GM12878 (cell line): Measurements from ENCODE around the gene GPRC5C.

Experiments
- CTCF ChIP-seq, 3 experiments: IDR thresholded peaks in 2 of 3; conservative IDR thresholded peaks in 1 of 3; 2 replicates each; pipeline ENCODE4 v1.5.1; 2011; ENCODE audit warnings: low read depth in 3 of 3, low read length in 3 of 3, mild to moderate bottlenecking in 3 of 3, control low read depth in 2 of 3, moderate library complexity in 2 of 3, inconsistent platforms in 1 of 3, mixed read lengths in 1 of 3; ENCODE audit not compliant: control insufficient read depth in 2 of 3, insufficient read depth in 1 of 3; ENCODE audit errors: extremely low read depth in 1 of 3
- DPF2 ChIP-seq: fragments of 450-650 bp; IDR thresholded peaks from 2 replicates; pipeline ENCODE4 v1.6.1; 2017; ENCODE audit warnings: mild to moderate bottlenecking
- FOXM1 ChIP-seq: IDR thresholded peaks from 2 replicates; pipeline ENCODE4 v1.6.1; 2012; ENCODE audit warnings: low read depth, mild to moderate bottlenecking, inconsistent platforms, low read length, moderate library complexity
- HCFC1 ChIP-seq: fragments of 150-350 bp; IDR thresholded peaks from 2 replicates; pipeline ENCODE4 v1.6.1; 2014; ENCODE audit warnings: low read length
- NRF1 ChIP-seq: conservative IDR thresholded peaks from 2 replicates; pipeline ENCODE4 v1.6.1; 2011; ENCODE audit warnings: mild to moderate bottlenecking, low read depth, low read length, improper control_type of control experiment
- PKNOX1 ChIP-seq: fragments of 450-650 bp; IDR thresholded peaks from 2 replicates; pipeline ENCODE4 v1.6.1; 2016; ENCODE audit warnings: mild to moderate bottlenecking

- no peak for TF ChIP-seq CTCF (IDR thresholded peaks at IDR 0.05 in 2 of 3, conservative IDR thresholded peaks at IDR 0.05 in 1 of 3; ENCODE audit: control insufficient read depth in 2 of 3, extremely low read depth in 1 of 3, insufficient read depth in 1 of 3, low read depth in 3 of 3, low read length in 3 of 3)
- no peak for TF ChIP-seq FOXM1
- TF ChIP-seq PKNOX1: no peak
- no peak for TF ChIP-seq NRF1
- TF ChIP-seq DPF2: no peak
- TF ChIP-seq HCFC1: no peak
Measured at GRCh38 chr17:74415608-74416396, 16.1 kb upstream of the GPRC5C start.
